Mucosa of descending colon (tissue), 3 donors: Measurements from ENCODE around the gene AFAP1L1. TPM values are rescaled to one million over a fixed set of nuclear protein-coding genes. Genes with fewer than 3 reads are reported as not detected.

Source experiments
- ATAC-seq: fragments of 200-7000 bp; cut with Tn5 transposase; one replicate; pipeline ENCODE4 v1.9.1; 2020; ENCODE audit warnings: mild to moderate bottlenecking, moderate library complexity
- DNase-seq, 3 donors: peaks; one replicate each; pipeline ENCODE4 v3.0.0-alpha.2; 2020
- H3K36me3 ChIP-seq: fragments of 200-600 bp; one replicate; pipeline ENCODE4 v1.8.0; 2021; ENCODE audit warnings: low read depth, mild to moderate bottlenecking
- H3K4me1 ChIP-seq: fragments of 200-600 bp; one replicate; pipeline ENCODE4 v1.8.0; 2021; ENCODE audit warnings: low read depth, mild to moderate bottlenecking
- H3K4me3 ChIP-seq: fragments of 200-600 bp; one replicate; pipeline ENCODE4 v1.8.0; 2021; ENCODE audit warnings: mild to moderate bottlenecking
- H3K9me3 ChIP-seq: fragments of 200-600 bp; one replicate; pipeline ENCODE4 v1.8.0; 2021; ENCODE audit warnings: mild to moderate bottlenecking
- intact Hi-C, 2 donors: fragments of 100-400 bp; cut with DNase I in 1 of 2; cut with micrococcal nuclease in 1 of 2; formaldehyde crosslinking; loops; one replicate each; pipeline versions ENCODE4 v1.11.0 to v1.11.1; 2022; cut with DNase I, micrococcal nuclease
- total RNA-seq, 3 donors: library from RNA; stranded (reverse); fragmentation: NEBNext Ultra II Directional in 2 of 3; extraction: Animal tissue kit (Norgen Biotek cat#: 25700) in 2 of 3; gene quantifications; one replicate each; pipeline versions ENCODE4 v1.2.1 to v1.2.4, GENCODE V29; 2021 to 2023
- TF ChIP-seq, protein P1 (sequence below): fragments of 200-600 bp; IDR thresholded peaks from one replicate; pipeline ENCODE4 v1.8.0; 2022; ENCODE audit warnings: antibody characterized with exemption, mild to moderate bottlenecking
- donor health status: DM: no; HTN: no; CAD: no; lungs with moderate emphysema.
- donor health status: DM: no; HTN: no; CAD: no.
- donor health status: DM: no; HTN: yes; CAD: no.

Gene AFAP1L1
- total RNA-seq, 3 donors from 2014 or later, result 1.5 to 7.3 (median 1.9) TPM

DNA sequence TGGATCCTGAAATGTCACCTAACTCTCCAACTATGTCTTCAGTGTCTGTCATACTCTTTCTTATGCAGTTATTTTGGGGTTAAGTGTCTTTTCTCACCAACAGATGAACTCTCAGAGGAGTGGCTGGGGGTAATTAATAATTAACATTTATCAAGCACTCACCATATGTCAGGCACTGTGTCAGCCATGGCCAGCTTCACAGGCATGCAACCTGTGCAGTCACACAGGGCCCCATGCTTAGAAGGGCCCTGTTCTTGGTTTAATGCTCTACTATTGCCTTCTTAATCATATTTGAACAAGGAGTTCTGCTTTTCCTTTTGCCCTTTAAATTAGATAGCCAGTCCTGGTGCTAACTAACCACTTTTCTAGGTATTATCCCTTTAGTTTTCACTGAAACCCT, 70.2 kb downstream of the AFAP1L1 start:
- DNase-seq (no peak), ATAC-seq (no peak)
- H3K4me3 ChIP-seq, result no peak overlapping the region
- TF ChIP-seq, protein P1, sequence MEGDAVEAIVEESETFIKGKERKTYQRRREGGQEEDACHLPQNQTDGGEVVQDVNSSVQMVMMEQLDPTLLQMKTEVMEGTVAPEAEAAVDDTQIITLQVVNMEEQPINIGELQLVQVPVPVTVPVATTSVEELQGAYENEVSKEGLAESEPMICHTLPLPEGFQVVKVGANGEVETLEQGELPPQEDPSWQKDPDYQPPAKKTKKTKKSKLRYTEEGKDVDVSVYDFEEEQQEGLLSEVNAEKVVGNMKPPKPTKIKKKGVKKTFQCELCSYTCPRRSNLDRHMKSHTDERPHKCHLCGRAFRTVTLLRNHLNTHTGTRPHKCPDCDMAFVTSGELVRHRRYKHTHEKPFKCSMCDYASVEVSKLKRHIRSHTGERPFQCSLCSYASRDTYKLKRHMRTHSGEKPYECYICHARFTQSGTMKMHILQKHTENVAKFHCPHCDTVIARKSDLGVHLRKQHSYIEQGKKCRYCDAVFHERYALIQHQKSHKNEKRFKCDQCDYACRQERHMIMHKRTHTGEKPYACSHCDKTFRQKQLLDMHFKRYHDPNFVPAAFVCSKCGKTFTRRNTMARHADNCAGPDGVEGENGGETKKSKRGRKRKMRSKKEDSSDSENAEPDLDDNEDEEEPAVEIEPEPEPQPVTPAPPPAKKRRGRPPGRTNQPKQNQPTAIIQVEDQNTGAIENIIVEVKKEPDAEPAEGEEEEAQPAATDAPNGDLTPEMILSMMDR, result no peak
- no peaks in the 10 kb centered on the region for H3K36me3 ChIP-seq
- no peaks in the 10 kb centered on the region for H3K9me3 ChIP-seq
- peaks cover 5% of the 10 kb centered on the region for H3K4me1 ChIP-seq
- intact Hi-C loops, result no loop called here

DNA sequence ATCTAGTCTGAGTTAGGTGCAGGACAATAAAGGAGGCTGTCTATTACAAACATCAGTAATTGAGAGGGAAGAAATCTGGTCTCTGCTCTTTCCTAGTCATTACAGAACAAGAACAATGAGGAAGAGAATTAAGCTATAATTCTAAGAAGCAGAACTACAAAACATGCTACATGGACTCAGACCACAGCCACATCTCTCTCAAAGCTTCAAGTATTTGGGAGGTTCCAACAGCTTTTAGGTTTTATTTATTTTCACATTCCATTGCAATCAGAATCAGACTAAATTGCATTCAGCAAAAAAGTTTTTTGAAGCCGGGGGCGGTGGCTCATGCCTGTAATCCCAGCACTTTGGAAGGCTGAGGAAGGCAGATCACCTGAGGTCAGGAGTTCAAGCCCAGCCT, 72.5 kb downstream of the AFAP1L1 start:
- Histone ChIP-seq H3K4me1 (peaks cover 5% of the 10 kb centered on the region), H3K36me3 (no peaks in the 10 kb centered on the region), H3K4me3 (no peak overlapping the region), H3K9me3 (no peaks in the 10 kb centered on the region)
- TF ChIP-seq, protein P1, result no peak
- ATAC-seq, result no peak
- no peak for DNase-seq
- intact Hi-C loops, result no loop called here

DNA sequence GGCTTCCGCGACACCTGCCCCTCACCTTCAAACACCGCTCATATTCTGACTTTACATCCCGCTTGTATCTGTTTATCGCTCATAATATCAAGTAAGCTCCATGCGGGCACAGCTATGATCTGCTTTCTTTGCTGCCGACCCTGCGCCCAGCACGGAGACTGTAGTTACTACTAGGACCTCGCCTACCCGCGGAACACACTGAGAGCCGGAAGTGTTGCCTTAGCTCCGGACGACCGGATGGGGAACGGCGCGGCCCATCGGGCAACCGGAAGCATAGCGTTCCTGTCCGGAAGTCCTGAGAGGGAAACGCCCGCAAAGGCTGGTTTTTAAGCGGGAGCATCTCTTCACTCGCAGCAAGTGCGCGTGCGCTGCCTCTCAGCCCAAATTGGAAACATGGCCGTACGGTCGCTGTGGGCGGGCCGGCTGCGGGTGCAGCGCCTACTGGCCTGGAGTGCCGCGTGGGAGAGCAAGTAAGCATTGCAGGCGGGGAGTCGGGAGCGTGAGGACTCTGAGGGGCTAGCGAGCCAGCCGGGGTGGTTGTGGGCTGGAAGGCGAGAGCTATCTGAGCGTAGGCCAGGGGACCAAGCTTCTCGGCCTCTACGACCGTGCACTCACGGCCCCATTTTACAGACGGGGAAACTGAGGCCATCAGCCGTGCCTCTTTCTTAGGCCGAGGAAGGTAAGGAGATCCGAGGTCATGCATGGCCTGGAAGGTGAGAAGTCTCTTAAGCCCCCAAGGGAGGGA, 73.7 kb downstream of the AFAP1L1 start, which contains the start of gene GRPEL2:
GRPEL2 (plus strand) TSS at position 353 of the 745 bp plus-strand sequence; CDS start at position 394, 41 bp downstream.
- ATAC-seq, result peak; percentile 100
- peaks cover 5% of the 10 kb centered on the region for H3K4me1 ChIP-seq
- intact Hi-C loops, result no loop called here
- H3K4me3 ChIP-seq, result peak within 1 kb of the TSS; percentile 49
- H3K36me3 ChIP-seq, result peaks cover 5% of the 10 kb centered on the region
- H3K9me3 ChIP-seq, result no peaks in the 10 kb centered on the region
- TF ChIP-seq, protein P1, result peak; percentile 11
- peak; percentile 95 to 97 (median 95) for DNase-seq

DNA sequence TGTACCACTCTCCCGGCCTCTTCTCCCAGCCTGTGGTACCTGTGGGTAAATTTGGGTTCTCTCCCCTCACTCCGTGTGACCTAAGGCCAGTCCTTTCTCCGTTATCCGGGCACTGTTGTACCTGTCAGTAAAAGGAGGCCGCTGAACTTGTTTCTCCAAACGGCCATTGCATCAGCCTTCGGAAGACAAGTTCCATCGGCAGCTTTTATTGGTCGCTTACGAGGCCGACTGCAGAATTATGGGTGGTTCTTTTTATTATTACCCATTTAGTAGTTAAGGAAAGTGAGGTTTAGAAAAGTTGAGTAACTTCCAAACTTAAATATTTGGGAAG, 74.2 kb downstream of the AFAP1L1 start:
- intact Hi-C loops, result no loop called here
- peak; percentile 2 for ATAC-seq
- TF ChIP-seq, protein P1, result no peak
- Histone ChIP-seq H3K4me3 (peak overlapping the region; percentile 49), H3K9me3 (no peaks in the 10 kb centered on the region), H3K36me3 (peaks cover 5% of the 10 kb centered on the region), H3K4me1 (peaks cover 5% of the 10 kb centered on the region)
- no peak for DNase-seq

DNA sequence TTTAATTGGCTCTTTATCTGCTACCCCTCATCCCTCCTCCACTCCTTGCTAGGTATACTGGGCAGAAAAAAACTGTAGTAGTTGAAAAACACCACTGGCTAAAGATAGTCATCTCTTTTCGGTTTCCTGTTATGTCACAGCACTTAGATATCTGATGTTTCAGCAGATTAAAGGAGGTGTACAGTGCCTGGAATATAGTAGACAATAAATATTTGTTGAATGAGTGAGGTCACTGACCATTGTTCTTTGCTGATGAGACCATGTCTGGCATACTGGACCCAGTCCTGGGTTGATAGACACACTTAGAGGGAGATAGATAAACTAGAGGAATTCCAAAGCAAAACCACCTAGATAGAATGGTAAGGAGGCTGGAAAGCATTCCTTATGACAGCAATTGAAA, 76.9 kb downstream of the AFAP1L1 start:
- intact Hi-C loops, result no loop called here
- peaks cover 5% of the 10 kb centered on the region for H3K4me1 ChIP-seq
- DNase-seq (no peak), ATAC-seq (no peak)
- no peaks in the 10 kb centered on the region for H3K9me3 ChIP-seq
- TF ChIP-seq, protein P1, result no peak
- peaks cover 5% of the 10 kb centered on the region for H3K36me3 ChIP-seq
- H3K4me3 ChIP-seq, result no peak overlapping the region
